Subcutaneous abdominal adipose tissue (tissue), 5 donors: Measurements from ENCODE around the gene KCNQ1.
A peak's percentile ranks its signal among the peaks of the same experiment; 100 is the strongest.

ENCODE experiments used
- H3K27ac ChIP-seq: one replicate; pipeline ENCODE4 v1.7.0; 2013; ENCODE audit warnings: low read depth, mild to moderate bottlenecking, inconsistent platforms, low read length, moderate library complexity
- H3K27me3 ChIP-seq, 5 donors: one replicate each; pipeline ENCODE4 v1.7.0; 2013; ENCODE audit warnings: low read length in 5 of 5, inconsistent platforms in 1 of 5; ENCODE audit not compliant: control insufficient read depth in 5 of 5, insufficient read depth in 4 of 5
- H3K36me3 ChIP-seq, 5 donors: one replicate each; pipeline ENCODE4 v1.7.0; 2013; ENCODE audit warnings: low read length in 5 of 5; ENCODE audit not compliant: control insufficient read depth in 5 of 5, insufficient read depth in 5 of 5
- H3K4me1 ChIP-seq, 5 donors: one replicate each; pipeline ENCODE4 v1.7.0; 2013; ENCODE audit warnings: low read length in 5 of 5, mild to moderate bottlenecking in 3 of 5, moderate library complexity in 1 of 5; ENCODE audit not compliant: control insufficient read depth in 5 of 5, insufficient read depth in 5 of 5
- H3K4me3 ChIP-seq, 5 donors: one replicate each; pipeline ENCODE4 v1.7.0; 2013; ENCODE audit warnings: low read length in 5 of 5, low read depth in 1 of 5
- H3K9ac ChIP-seq, 5 donors: one replicate each; pipeline ENCODE4 v1.7.0; 2013; ENCODE audit warnings: low read length in 5 of 5, mild to moderate bottlenecking in 4 of 5, moderate library complexity in 3 of 5
- H3K9me3 ChIP-seq, 5 donors: one replicate each; pipeline ENCODE4 v1.7.0; 2013; ENCODE audit warnings: low read length in 5 of 5; ENCODE audit not compliant: control insufficient read depth in 5 of 5
- donor health status: healthy.
- donor health status: healthy.
- donor health status: healthy.
- donor health status: healthy.
- donor health status: healthy.

Gene KCNQ1

GRCh38 chr11:2778630-2779498 is 334.1 kb downstream of the KCNQ1 start:
- Histone ChIP-seq H3K27ac (no peak overlapping the region), H3K27me3 (no peaks in the 10 kb centered on the region), H3K36me3 (peaks cover 0 to 2% (median 0%) of the 10 kb centered on the region in 5 donors), H3K4me1 (peaks cover 4 to 38% (median 23%) of the 10 kb centered on the region in 5 donors), H3K4me3 (peak overlapping the region in 2 of 5 donors; percentile 23 to 43), H3K9ac (no peak overlapping the region), H3K9me3 (no peaks in the 10 kb centered on the region)

- H3K27me3 ChIP-seq, result no peaks in the 10 kb centered on the region
- no peak overlapping the region for H3K9ac ChIP-seq
- H3K27ac ChIP-seq, result no peak overlapping the region
- no peak overlapping the region for H3K4me3 ChIP-seq
- peaks cover 0 to 2% (median 0%) of the 10 kb centered on the region in 5 donors for H3K36me3 ChIP-seq
- no peaks in the 10 kb centered on the region for H3K9me3 ChIP-seq
- peaks cover 4 to 38% (median 23%) of the 10 kb centered on the region in 5 donors for H3K4me1 ChIP-seq
Observed at GRCh38 chr11:2779499-2779980, 334.7 kb downstream of the KCNQ1 start.

- H3K4me3 ChIP-seq, result no peak overlapping the region
- no peak overlapping the region for H3K27ac ChIP-seq
- H3K9ac ChIP-seq, result no peak overlapping the region
- H3K4me1 ChIP-seq, result peaks cover 4 to 38% (median 23%) of the 10 kb centered on the region in 5 donors
- peaks cover 0 to 2% (median 0%) of the 10 kb centered on the region in 5 donors for H3K36me3 ChIP-seq
- no peaks in the 10 kb centered on the region for H3K27me3 ChIP-seq
- H3K9me3 ChIP-seq, result no peaks in the 10 kb centered on the region
Observed at GRCh38 chr11:2779981-2780849, 335.4 kb downstream of the KCNQ1 start.

- no peak overlapping the region for H3K27ac ChIP-seq
- H3K27me3 ChIP-seq, result no peaks in the 10 kb centered on the region
- H3K9ac ChIP-seq, result no peak overlapping the region
- H3K4me3 ChIP-seq, result no peak overlapping the region
- no peaks in the 10 kb centered on the region for H3K36me3 ChIP-seq
- H3K9me3 ChIP-seq, result no peaks in the 10 kb centered on the region
- peaks cover 4 to 38% (median 23%) of the 10 kb centered on the region in 5 donors for H3K4me1 ChIP-seq
Observed at GRCh38 chr11:2780850-2781407, 336.1 kb downstream of the KCNQ1 start.

- Histone ChIP-seq H3K27ac (no peak overlapping the region), H3K36me3 (no peaks in the 10 kb centered on the region), H3K4me3 (no peak overlapping the region), H3K9ac (no peak overlapping the region), H3K4me1 (peaks cover 4 to 38% (median 23%) of the 10 kb centered on the region in 5 donors), H3K27me3 (no peaks in the 10 kb centered on the region), H3K9me3 (peaks cover 0 to 4% (median 0%) of the 10 kb centered on the region in 5 donors)
Observed at GRCh38 chr11:2781408-2782274, 336.8 kb downstream of the KCNQ1 start.

- Histone ChIP-seq H3K27me3 (no peaks in the 10 kb centered on the region), H3K36me3 (no peaks in the 10 kb centered on the region), H3K4me1 (peaks cover 4 to 38% (median 23%) of the 10 kb centered on the region in 5 donors), H3K27ac (no peak overlapping the region), H3K9ac (no peak overlapping the region), H3K4me3 (no peak overlapping the region), H3K9me3 (peaks cover 0 to 7% (median 0%) of the 10 kb centered on the region in 5 donors)
Observed at GRCh38 chr11:2782769-2783168, 338.0 kb downstream of the KCNQ1 start.

GRCh38 chr11:2783536-2784082 is 338.8 kb downstream of the KCNQ1 start:
- Histone ChIP-seq H3K27ac (no peak overlapping the region), H3K36me3 (no peaks in the 10 kb centered on the region), H3K4me3 (no peak overlapping the region), H3K9ac (no peak overlapping the region), H3K27me3 (no peaks in the 10 kb centered on the region), H3K9me3 (peaks cover 0 to 7% (median 0%) of the 10 kb centered on the region in 5 donors), H3K4me1 (peaks cover 4 to 31% (median 16%) of the 10 kb centered on the region in 5 donors)

GRCh38 chr11:2787816-2788167 is 343.0 kb downstream of the KCNQ1 start:
- H3K27ac ChIP-seq, result no peak overlapping the region
- H3K4me1 ChIP-seq, result peaks cover 0 to 13% (median 10%) of the 10 kb centered on the region in 5 donors
- H3K4me3 ChIP-seq, result no peak overlapping the region
- H3K9me3 ChIP-seq, result peaks cover 0 to 7% (median 0%) of the 10 kb centered on the region in 5 donors
- H3K27me3 ChIP-seq, result no peaks in the 10 kb centered on the region
- H3K36me3 ChIP-seq, result no peaks in the 10 kb centered on the region
- H3K9ac ChIP-seq, result no peak overlapping the region
